HepG2 (cell line): ENCODE measurements around the gene ATM. TPM values are rescaled to one million over a fixed set of nuclear protein-coding genes. Genes with fewer than 3 reads are reported as not detected.

Experiments
- ATAC-seq: fragments of 200-7000 bp; cut with Tn5 transposase; 3 replicates; pipeline ENCODE4 v1.9.1; 2020; ENCODE audit warnings: mild to moderate bottlenecking, moderate library complexity
- BruUV-seq: library from RNA; stranded (reverse); fragments of 400-500 nt; replicated peaks from 2 replicates; lab custom pipeline; 2021; lab: Mats Ljungman, UMichigan
- CTCF ChIA-PET: fragments of 300-600 bp; formaldehyde crosslinking; extraction: SDS; loops from one replicate; lab custom pipeline; 2021; ENCODE audit warnings: low total read pairs, inconsistent platforms, low intra/inter-chr PET ratio; lab: Yijun Ruan, JAX
- POLR2A ChIA-PET: fragments of 350-600 bp; sonication (Branson Sonifier 250); formaldehyde crosslinking; loops from one replicate; lab custom pipeline; 2020; ENCODE audit warnings: antibody characterized with exemption, inconsistent platforms; lab: Yijun Ruan, JAX
- DNase-seq: peaks from one replicate; pipeline ENCODE4 v3.0.0-alpha.2; 2015; ENCODE audit warnings: low spot score
- FAIRE-seq: peaks from 3 replicates; lab custom pipeline; 2011; peaks lifted over from hg19 to GRCh38; lab: Jason Lieb, UNC
- H2AFZ ChIP-seq: one replicate; pipeline ENCODE4 v1.6.1; 2011; ENCODE audit warnings: low read length, inconsistent platforms
- H3K27ac ChIP-seq: fragments of 300-600 bp; 3 replicates; pipeline ENCODE4 v1.8.0; 2011; ENCODE audit warnings: mixed run types, mild to moderate bottlenecking, mixed read lengths, low read length, inconsistent platforms; ENCODE audit not compliant: insufficient read depth; ENCODE audit errors: extremely low read length
- H3K27me3 ChIP-seq, 2 experiments: fragments of 200-600 bp in 1 of 2; 2 replicates in 1 of 2; 3 replicates in 1 of 2; pipeline versions ENCODE4 v1.6.0 to v1.8.0; 2011; ENCODE audit warnings: low read length in 2 of 2, mild to moderate bottlenecking in 2 of 2, moderate library complexity in 2 of 2, inconsistent platforms in 1 of 2; ENCODE audit not compliant: insufficient read depth in 2 of 2, control insufficient read depth in 1 of 2
- H3K36me3 ChIP-seq, 2 experiments: fragments of 200-600 bp in 1 of 2; replicated peaks in 1 of 2; 2 replicates in 1 of 2; 3 replicates in 1 of 2; pipeline versions ENCODE4 v1.5.1 to v1.8.0; 2011; ENCODE audit warnings: low read length in 2 of 2, inconsistent platforms in 1 of 2; ENCODE audit not compliant: insufficient read depth in 2 of 2, control insufficient read depth in 1 of 2
- H3K4me1 ChIP-seq: 2 replicates; pipeline ENCODE4 v1.5.1; 2012; ENCODE audit warnings: low read length, inconsistent platforms; ENCODE audit not compliant: insufficient read depth
- H3K4me2 ChIP-seq: 2 replicates; pipeline ENCODE4 v1.6.0; 2011; ENCODE audit warnings: low read depth, low read length, inconsistent platforms
- H3K4me3 ChIP-seq, 3 experiments: fragments of 200-600 bp in 1 of 3; sonication (generic), shearing (Covaris generic) in 1 of 3; replicated peaks in 1 of 3; 2 replicates each; pipeline ENCODE4 v1.5.1; 2011 to 2016; ENCODE audit warnings: low read length in 3 of 3, inconsistent platforms in 2 of 3, low read depth in 2 of 3, mild to moderate bottlenecking in 2 of 3, control low read depth in 1 of 3, mixed read lengths in 1 of 3; ENCODE audit not compliant: insufficient read depth in 1 of 3
- H3K79me2 ChIP-seq: one replicate; pipeline ENCODE4 v1.6.1; 2011; ENCODE audit warnings: low read length, inconsistent platforms; ENCODE audit not compliant: insufficient read depth
- H3K9ac ChIP-seq: 2 replicates; pipeline ENCODE4 v1.6.0; 2011; ENCODE audit warnings: mild to moderate bottlenecking, low read depth, low read length, inconsistent platforms; ENCODE audit not compliant: insufficient read depth
- H3K9me3 ChIP-seq: 2 replicates; pipeline ENCODE4 v1.5.1; 2012; ENCODE audit warnings: mild to moderate bottlenecking, low read length
- H4K20me1 ChIP-seq: 2 replicates; pipeline ENCODE4 v1.6.0; 2011; ENCODE audit warnings: inconsistent platforms, mild to moderate bottlenecking, low read length, moderate library complexity; ENCODE audit not compliant: insufficient read depth
- CHD2 ChIP-seq: IDR thresholded peaks from 2 replicates; pipeline ENCODE4 v1.6.1; 2011; ENCODE audit warnings: low read depth, low read length, improper control_type of control experiment
- SALL2 ChIP-seq: sonication (generic); formaldehyde crosslinking; IDR thresholded peaks from 2 replicates; pipeline ENCODE4 v1.8.1; 2023; ENCODE audit warnings: mild to moderate bottlenecking, missing genetic modification reagents, inconsistent platforms
- SETDB1 ChIP-seq: sonication (generic); formaldehyde crosslinking; IDR thresholded peaks from 2 replicates; pipeline ENCODE4 v1.5.1; 2020; ENCODE audit warnings: missing genetic modification reagents, mild to moderate bottlenecking, borderline replicate concordance
- TFDP2 ChIP-seq: sonication (generic); formaldehyde crosslinking; IDR thresholded peaks from 2 replicates; pipeline ENCODE4 v1.4.0; 2020; ENCODE audit warnings: missing genetic modification reagents
- THAP8 ChIP-seq: sonication (generic); formaldehyde crosslinking; IDR thresholded peaks from 2 replicates; pipeline ENCODE4 v1.5.1; 2020; ENCODE audit warnings: missing genetic modification reagents, mild to moderate bottlenecking, borderline replicate concordance
- THRA ChIP-seq: sonication (generic); formaldehyde crosslinking; IDR thresholded peaks from 2 replicates; pipeline ENCODE4 v1.4.0; 2020; ENCODE audit warnings: missing genetic modification reagents, borderline replicate concordance
- ZBTB38 ChIP-seq: sonication (generic); formaldehyde crosslinking; IDR thresholded peaks from 2 replicates; pipeline ENCODE4 v1.5.1; 2020; ENCODE audit warnings: mild to moderate bottlenecking, missing genetic modification reagents
- ZNF563 ChIP-seq: sonication (generic); formaldehyde crosslinking; IDR thresholded peaks from 2 replicates; pipeline ENCODE4 v1.8.0; 2022; ENCODE audit warnings: mild to moderate bottlenecking, moderate library complexity, missing genetic modification reagents
- ZNF619 ChIP-seq: sonication (generic); formaldehyde crosslinking; IDR thresholded peaks from 2 replicates; pipeline ENCODE4 v1.4.0; 2020; ENCODE audit warnings: mild to moderate bottlenecking, missing genetic modification reagents
- WGBS: methylation state at CpG from one replicate; pipeline ENCODE4 v1.1.6; 2017; ENCODE audit warnings: low lambda C conversion rate; 5-methylcytosine and 5-hydroxymethylcytosine counted together
- in situ Hi-C: cut with HindIII; loops from 2 replicates; pipeline ENCODE4 v1.10.0; 2017; ENCODE audit warnings: low pct_unique_long_range_greater_than_20kb; ENCODE audit not compliant: extremely low pct_ligation_motif_present
- intact Hi-C: fragments of 100-400 bp; cut with micrococcal nuclease; formaldehyde crosslinking; loops from one replicate; pipeline ENCODE4 v1.10.0; 2022; ENCODE audit not compliant: unreplicated experiment
- polyA plus RNA-seq, 8 experiments: library from polyadenylated mRNA; depleted of rRNA in 3 of 8; stranded (reverse) in 7 of 8; unstranded in 1 of 8; fragments of >200 nt; fragmentation: Illumina TruSeq in 4 of 8; extraction: Trizol in 4 of 8; gene quantifications; 2 replicates each; pipeline versions ENCODE4 v1.2.1 to v1.2.3, GENCODE V29; 2011 to 2016; ENCODE audit warnings: low read depth in 4 of 8, missing spikeins in 1 of 8, mixed read lengths in 1 of 8; ENCODE audit not compliant: insufficient read depth in 1 of 8
- total RNA-seq, 5 experiments: library from RNA; depleted of rRNA; stranded (reverse); fragments of >200 nt; fragmentation: Illumina TruSeq; extraction: Trizol; gene quantifications; 2 replicates each; pipeline ENCODE4 v1.2.3, GENCODE V29; 2016; ENCODE audit warnings: low read depth in 1 of 5
- TF ChIP-seq, protein P1 (sequence below): sonication (generic); formaldehyde crosslinking; IDR thresholded peaks from 2 replicates; pipeline ENCODE4 v1.5.1; 2020; ENCODE audit warnings: mild to moderate bottlenecking, moderate library complexity, missing genetic modification reagents
- TF ChIP-seq, protein P2 (sequence below): sonication (generic); formaldehyde crosslinking; IDR thresholded peaks from 2 replicates; pipeline ENCODE4 v1.8.0; 2022; ENCODE audit warnings: mild to moderate bottlenecking, missing genetic modification reagents, moderate library complexity
- TF ChIP-seq, protein P3 (sequence below): sonication (generic); formaldehyde crosslinking; IDR thresholded peaks from 2 replicates; pipeline ENCODE4 v1.8.0; 2022; ENCODE audit warnings: low read depth, missing genetic modification reagents
- TF ChIP-seq, protein P4 (sequence below): IDR thresholded peaks from 2 replicates; pipeline ENCODE4 v1.6.1; 2016; ENCODE audit warnings: missing compliant biosample characterization, missing genetic modification reagents, borderline replicate concordance

The ATM gene
- total and polyA plus RNA-seq, 2 of the 13 experiments (the other 11 are each of a cell fraction or from before 2014, with no cell fraction given): 40.0 to 71.6 TPM

DNA sequence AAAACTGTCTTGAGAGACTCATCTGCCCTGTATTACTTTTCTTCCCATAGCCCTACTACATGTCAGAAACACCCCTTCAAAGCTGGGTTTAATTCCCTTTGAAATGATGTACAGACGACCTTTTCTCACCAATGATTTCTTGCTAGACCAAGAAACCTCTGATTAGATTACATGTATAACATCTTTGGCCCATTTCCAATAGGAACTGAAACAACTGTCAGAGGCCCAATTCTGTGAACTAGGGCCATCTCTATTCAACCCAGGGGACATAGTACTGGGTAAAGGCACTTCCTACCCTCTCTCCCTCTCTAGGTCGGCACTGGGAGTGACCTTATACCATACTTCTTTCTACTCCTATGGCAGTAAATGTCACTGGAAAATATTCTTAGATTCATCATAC is 19.8 kb upstream of the ATM start:
- H3K27me3 ChIP-seq: no peaks in the 10 kb centered on the region
- DNase-seq: no peak
- 0 out of 2 replicates have a peak, but pooled peaks cover 6% of the 10 kb centered on the region for H3K4me1 ChIP-seq
- H3K36me3 ChIP-seq: peaks cover 17 to 33% of the 10 kb centered on the region in 2 experiments
- no peak overlapping the region for H3K4me3 ChIP-seq
- H3K79me2 ChIP-seq: peaks cover 3% of the 10 kb centered on the region
- intact Hi-C loops: no loop called here
- no peaks in the 10 kb centered on the region for H3K9me3 ChIP-seq
- ATAC-seq: no peak
- FAIRE-seq: no peak
- H3K9ac ChIP-seq: no peak overlapping the region
- ChIA-PET POLR2A (no interaction called here), CTCF (no interaction called here)
- WGBS: 95% methylated on average over 2 of the region's 2 CpGs
- no peak overlapping the region for H3K4me2 ChIP-seq
- TF ChIP-seq CHD2 (no peak), ZBTB38 (CRISPR knock-in tag) (no peak), SETDB1 (no peak), TFDP2 (CRISPR knock-in tag) (no peak), SALL2 (CRISPR knock-in tag) (no peak), THRA (CRISPR knock-in tag) (no peak), ZNF563 (CRISPR knock-in tag) (no peak), ZNF619 (CRISPR knock-in tag) (no peak), THAP8 (CRISPR knock-in tag) (no peak)
- TF ChIP-seq, protein P1, sequence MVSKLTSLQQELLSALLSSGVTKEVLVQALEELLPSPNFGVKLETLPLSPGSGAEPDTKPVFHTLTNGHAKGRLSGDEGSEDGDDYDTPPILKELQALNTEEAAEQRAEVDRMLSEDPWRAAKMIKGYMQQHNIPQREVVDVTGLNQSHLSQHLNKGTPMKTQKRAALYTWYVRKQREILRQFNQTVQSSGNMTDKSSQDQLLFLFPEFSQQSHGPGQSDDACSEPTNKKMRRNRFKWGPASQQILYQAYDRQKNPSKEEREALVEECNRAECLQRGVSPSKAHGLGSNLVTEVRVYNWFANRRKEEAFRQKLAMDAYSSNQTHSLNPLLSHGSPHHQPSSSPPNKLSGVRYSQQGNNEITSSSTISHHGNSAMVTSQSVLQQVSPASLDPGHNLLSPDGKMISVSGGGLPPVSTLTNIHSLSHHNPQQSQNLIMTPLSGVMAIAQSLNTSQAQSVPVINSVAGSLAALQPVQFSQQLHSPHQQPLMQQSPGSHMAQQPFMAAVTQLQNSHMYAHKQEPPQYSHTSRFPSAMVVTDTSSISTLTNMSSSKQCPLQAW (CRISPR knock-in tag): no peak
- TF ChIP-seq, protein P2, sequence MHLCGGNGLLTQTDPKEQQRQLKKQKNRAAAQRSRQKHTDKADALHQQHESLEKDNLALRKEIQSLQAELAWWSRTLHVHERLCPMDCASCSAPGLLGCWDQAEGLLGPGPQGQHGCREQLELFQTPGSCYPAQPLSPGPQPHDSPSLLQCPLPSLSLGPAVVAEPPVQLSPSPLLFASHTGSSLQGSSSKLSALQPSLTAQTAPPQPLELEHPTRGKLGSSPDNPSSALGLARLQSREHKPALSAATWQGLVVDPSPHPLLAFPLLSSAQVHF: no peak
- TF ChIP-seq, protein P3, sequence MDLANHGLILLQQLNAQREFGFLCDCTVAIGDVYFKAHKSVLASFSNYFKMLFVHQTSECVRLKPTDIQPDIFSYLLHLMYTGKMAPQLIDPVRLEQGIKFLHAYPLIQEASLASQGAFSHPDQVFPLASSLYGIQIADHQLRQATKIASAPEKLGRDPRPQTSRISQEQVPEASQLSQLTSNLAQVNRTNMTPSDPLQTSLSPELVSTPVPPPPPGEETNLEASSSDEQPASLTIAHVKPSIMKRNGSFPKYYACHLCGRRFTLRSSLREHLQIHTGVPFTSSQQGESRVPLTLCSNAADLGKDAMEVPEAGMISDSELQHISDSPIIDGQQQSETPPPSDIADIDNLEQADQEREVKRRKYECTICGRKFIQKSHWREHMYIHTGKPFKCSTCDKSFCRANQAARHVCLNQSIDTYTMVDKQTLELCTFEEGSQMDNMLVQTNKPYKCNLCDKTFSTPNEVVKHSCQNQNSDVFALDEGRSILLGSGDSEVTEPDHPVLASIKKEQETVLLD (CRISPR knock-in tag): no peak
- TF ChIP-seq, protein P4, sequence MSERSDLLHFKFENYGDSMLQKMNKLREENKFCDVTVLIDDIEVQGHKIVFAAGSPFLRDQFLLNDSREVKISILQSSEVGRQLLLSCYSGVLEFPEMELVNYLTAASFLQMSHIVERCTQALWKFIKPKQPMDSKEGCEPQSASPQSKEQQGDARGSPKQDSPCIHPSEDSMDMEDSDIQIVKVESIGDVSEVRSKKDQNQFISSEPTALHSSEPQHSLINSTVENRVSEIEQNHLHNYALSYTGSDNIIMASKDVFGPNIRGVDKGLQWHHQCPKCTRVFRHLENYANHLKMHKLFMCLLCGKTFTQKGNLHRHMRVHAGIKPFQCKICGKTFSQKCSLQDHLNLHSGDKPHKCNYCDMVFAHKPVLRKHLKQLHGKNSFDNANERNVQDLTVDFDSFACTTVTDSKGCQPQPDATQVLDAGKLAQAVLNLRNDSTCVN: no peak
- no peaks in the 10 kb centered on the region for H4K20me1 ChIP-seq
- H3K27ac ChIP-seq: no peak overlapping the region
- BruUV-seq: no TSS peak
- no peak overlapping the region for H2AFZ ChIP-seq
- in situ Hi-C loops: no loop called here
